ENCODE measurements around the gene AXL. TPM values are rescaled to one million over a fixed set of nuclear protein-coding genes. Genes with fewer than 3 reads are reported as not detected.

The AXL gene
- total RNA-seq, 2 experiments from 2014 or later, result 0.17 to 0.31 TPM

- ChIA-PET CTCF (no interaction called here), POLR2A (no interaction called here)
- intact Hi-C loops (cut with micrococcal nuclease), result no loop called here
- Mint-ChIP-seq H3K27me3 (no peaks in the 10 kb centered on the region), H3K36me3 (no peaks in the 10 kb centered on the region), H3K27ac (no peak overlapping the region), H3K4me1 (ENCODE audit: low read depth) (no peaks in the 10 kb centered on the region), H3K9me3 (no peaks in the 10 kb centered on the region), H3K4me3 (no peak overlapping the region)
- no peak for DNase-seq
Observed at GRCh38 chr19:41245843-41246242, 26.8 kb downstream of the AXL start.

DNA sequence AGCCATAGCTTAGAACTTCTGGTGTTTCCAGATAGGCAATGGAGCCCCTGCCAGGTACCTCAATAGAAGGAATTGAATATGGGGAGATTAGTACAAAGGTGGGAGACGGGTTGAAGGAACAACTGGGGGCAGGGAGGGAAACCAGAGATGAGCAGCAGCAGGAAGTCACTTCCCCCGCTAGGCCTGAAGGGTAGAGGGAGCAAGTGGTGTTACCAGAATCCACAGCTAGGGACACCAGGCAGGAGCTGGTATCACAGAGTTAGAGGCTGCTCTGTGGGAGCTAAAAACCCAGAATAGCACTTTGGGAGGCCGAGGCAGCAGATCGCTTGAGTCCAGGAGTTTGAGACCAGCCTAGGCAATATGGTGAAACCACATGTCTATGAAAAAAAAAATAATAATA lies 29.9 kb downstream of the AXL start:
- Mint-ChIP-seq H3K27me3 (peaks cover 4% of the 10 kb centered on the region), H3K4me3 (no peak overlapping the region), H3K9me3 (no peaks in the 10 kb centered on the region), H3K36me3 (no peaks in the 10 kb centered on the region), H3K27ac (no peak overlapping the region), H3K4me1 (ENCODE audit: low read depth) (no peaks in the 10 kb centered on the region)
- DNase-seq, result no peak
- ChIA-PET POLR2A (no interaction called here), CTCF (interaction anchor here (1.0 kb wide), 2 partner anchors 10 to 14 kb away, joined by 3 to 4 read pairs; no protein-coding TSS in a partner anchor)
- intact Hi-C loops (cut with micrococcal nuclease), result no loop called here

DNA sequence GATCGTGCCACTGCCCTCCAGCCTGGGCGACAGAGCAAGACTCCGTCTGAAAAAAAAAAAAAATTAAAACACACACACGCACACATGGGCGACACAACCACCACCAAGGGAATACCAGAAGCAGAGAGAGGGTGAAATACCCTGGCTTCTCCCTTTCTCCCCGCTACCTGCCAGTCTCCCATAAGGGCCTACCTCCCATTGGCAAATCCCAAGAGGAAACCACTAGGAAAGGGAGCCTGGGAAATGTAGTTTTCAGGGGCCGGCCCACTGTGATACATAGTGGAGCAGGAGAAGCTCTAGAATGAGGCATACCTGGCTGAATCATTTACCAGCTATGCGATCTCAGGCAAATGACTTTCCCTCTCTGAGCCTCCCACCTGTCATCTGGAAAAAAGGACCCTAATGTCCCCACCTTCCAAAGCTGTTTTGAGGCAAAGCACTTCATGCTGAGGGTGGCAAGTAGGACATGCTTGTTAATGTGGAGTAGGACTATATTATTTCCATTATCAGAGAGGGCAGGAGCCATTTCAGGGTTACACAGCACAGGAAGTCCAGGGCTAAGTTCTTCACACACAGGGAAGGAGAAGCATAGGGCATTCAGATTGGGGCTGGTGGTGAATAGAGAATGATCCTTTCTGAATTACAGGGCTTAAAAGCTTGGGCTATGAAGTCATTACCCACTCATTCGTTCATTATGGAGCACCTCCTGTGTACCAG lies 30.8 kb downstream of the AXL start:
- no peaks in the 10 kb centered on the region for H3K9me3 Mint-ChIP-seq
- POLR2A ChIA-PET, result no interaction called here
- CTCF ChIA-PET, result interaction anchor here (1.0 kb wide), 1 partner anchor 9 kb away, joined by 4 read pairs; no protein-coding TSS in a partner anchor

GRCh38 chr19:41253660-41254059 lies 34.6 kb downstream of the AXL start:
- no peak overlapping the region for H3K4me3 Mint-ChIP-seq
- DNase-seq, result no peak
- ChIA-PET CTCF (no interaction called here), POLR2A (no interaction called here)
- peaks cover 4% of the 10 kb centered on the region for H3K27me3 Mint-ChIP-seq
- no peak overlapping the region for H3K27ac Mint-ChIP-seq
- H3K36me3 Mint-ChIP-seq, result no peaks in the 10 kb centered on the region
- H3K4me1 Mint-ChIP-seq (ENCODE audit: low read depth), result no peaks in the 10 kb centered on the region
- H3K9me3 Mint-ChIP-seq, result no peaks in the 10 kb centered on the region
- intact Hi-C loops (cut with micrococcal nuclease), result no loop called here

More for the DNA sequence above, 30.8 kb downstream of the AXL start:
- Mint-ChIP-seq H3K27me3 (peaks cover 4% of the 10 kb centered on the region), H3K27ac (no peak overlapping the region), H3K4me3 (no peak overlapping the region), H3K36me3 (no peaks in the 10 kb centered on the region), H3K4me1 (ENCODE audit: low read depth) (no peaks in the 10 kb centered on the region)
- intact Hi-C loops (cut with micrococcal nuclease), result no loop called here
- no peak for DNase-seq

DNA sequence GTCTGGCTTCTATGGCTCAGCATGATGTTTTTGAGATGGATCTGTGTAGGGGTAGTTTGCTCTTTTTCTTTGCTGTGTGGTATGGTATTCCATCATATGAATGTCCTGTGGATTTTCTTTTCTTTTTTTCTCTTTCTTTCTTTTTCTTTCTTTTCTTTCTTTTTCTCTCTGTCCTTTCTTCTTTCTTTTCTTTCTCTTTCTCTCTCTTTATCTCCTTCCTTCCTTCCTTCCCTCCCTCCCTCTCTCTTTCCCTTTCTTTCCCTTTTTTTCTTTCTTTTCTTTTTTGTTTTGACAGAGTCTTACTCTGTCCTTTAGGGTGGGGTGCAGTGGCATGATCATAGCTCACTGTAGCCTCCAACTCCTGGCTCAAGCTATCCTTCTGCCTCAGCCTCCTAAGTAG lies 36.1 kb downstream of the AXL start:
- Mint-ChIP-seq H3K9me3 (no peaks in the 10 kb centered on the region), H3K27me3 (peaks cover 4% of the 10 kb centered on the region), H3K27ac (no peak overlapping the region), H3K4me3 (no peak overlapping the region), H3K4me1 (ENCODE audit: low read depth) (no peaks in the 10 kb centered on the region), H3K36me3 (no peaks in the 10 kb centered on the region)
- intact Hi-C loops (cut with micrococcal nuclease), result no loop called here
- POLR2A ChIA-PET, result no interaction called here
- CTCF ChIA-PET, result interaction anchor here (1.1 kb wide), 1 partner anchor 498 kb away, joined by 3 read pairs; no protein-coding TSS in a partner anchor
- DNase-seq, result no peak

- ChIA-PET POLR2A (interaction anchor here (0.7 to 4.9 kb wide), 4 partner anchors 36 to 91 kb away, joined by 3 to 97 read pairs (median 11); partner anchors contain the start of genes CCDC97 and TGFB1), CTCF (interaction anchor here (0.7 to 9.3 kb wide), 11 partner anchors 18 to 270 kb away, joined by 3 to 118 read pairs (median 10); partner anchors contain the start of gene CCDC97)
- DNase-seq, result no peak
Observed at GRCh38 chr19:41261474-41262190, 42.6 kb downstream of the AXL start.

GRCh38 chr19:41263042-41263849 lies 44.2 kb downstream of the AXL start:
- CTCF ChIA-PET, result interaction anchor here (0.9 to 9.3 kb wide), 18 partner anchors 8 to 300 kb away, joined by 3 to 118 read pairs (median 4); partner anchors contain the start of genes CCDC97 and DMAC2
- peak overlapping the region; percentile 97 for H3K4me3 Mint-ChIP-seq
- no peaks in the 10 kb centered on the region for H3K9me3 Mint-ChIP-seq
- intact Hi-C loops (cut with micrococcal nuclease), result loop anchor here (1.0 to 5.0 kb wide), 12 partner anchors 38 to 1861 kb away; partner anchors contain the start of genes ACTMAP, B9D2, BCKDHA and COQ8B
- peak overlapping the region; percentile 100 for H3K27ac Mint-ChIP-seq
- peak; percentile 96 for DNase-seq
- POLR2A ChIA-PET, result interaction anchor here (1.0 to 4.9 kb wide), 12 partner anchors 35 to 798 kb away, joined by 3 to 97 read pairs (median 8); partner anchors contain the start of genes B9D2, BLVRB, CCDC97 and RAB4B
- peaks cover 35% of the 10 kb centered on the region for H3K36me3 Mint-ChIP-seq
- H3K4me1 Mint-ChIP-seq (ENCODE audit: low read depth), result peaks cover 44% of the 10 kb centered on the region
- peaks cover 4% of the 10 kb centered on the region for H3K27me3 Mint-ChIP-seq

More at GRCh38 chr19:41261474-41262190, 42.6 kb downstream of the AXL start:
- H3K27me3 Mint-ChIP-seq, result peaks cover 4% of the 10 kb centered on the region
- H3K4me3 Mint-ChIP-seq, result peak overlapping the region; percentile 97
- no peaks in the 10 kb centered on the region for H3K9me3 Mint-ChIP-seq
- peaks cover 29% of the 10 kb centered on the region for H3K4me1 Mint-ChIP-seq (ENCODE audit: low read depth)
- H3K27ac Mint-ChIP-seq, result peak overlapping the region; percentile 100
- intact Hi-C loops (cut with micrococcal nuclease), result loop anchor here (1.0 to 5.0 kb wide), 6 partner anchors 57 to 1859 kb away; no protein-coding TSS in a partner anchor
- peaks cover 24% of the 10 kb centered on the region for H3K36me3 Mint-ChIP-seq

DNA sequence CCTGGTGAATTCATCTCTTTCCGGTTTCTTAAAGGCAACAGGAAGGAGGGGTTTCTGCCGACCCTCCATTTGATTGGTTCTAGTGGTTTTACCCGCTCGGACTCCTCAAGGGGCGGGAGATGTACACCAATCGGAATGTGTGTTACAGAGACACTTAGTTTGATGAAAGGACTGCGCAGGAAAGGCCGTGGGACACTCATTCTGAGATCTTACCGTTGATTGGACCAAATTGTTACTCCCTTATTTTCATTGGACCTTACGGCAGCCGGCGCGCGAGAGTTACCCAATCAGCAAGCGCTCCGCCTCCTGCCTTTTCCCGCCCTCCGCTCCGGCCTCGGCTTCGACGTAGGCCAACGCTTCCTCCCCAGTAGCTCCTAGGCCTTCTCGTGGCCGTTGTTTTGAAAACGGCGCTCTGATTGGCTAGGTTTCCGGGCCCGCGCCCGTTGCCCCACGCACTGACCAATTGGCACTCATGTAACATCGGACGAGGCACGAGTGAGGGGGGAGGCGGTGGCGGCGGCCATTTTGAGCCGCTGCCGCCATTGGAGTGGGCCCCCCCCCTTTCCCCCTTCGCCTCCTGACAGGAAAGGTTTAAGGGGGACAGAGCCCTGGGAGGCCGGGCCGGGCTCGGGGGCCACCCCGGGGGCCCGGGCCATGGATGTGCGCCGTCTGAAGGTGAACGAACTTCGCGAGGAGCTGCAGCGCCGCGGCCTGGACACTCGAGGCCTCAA lies 45.0 kb downstream of the AXL start, which contains the start of gene HNRNPUL1:
Gene HNRNPUL1 (plus strand): TSS at position 523 of the 731 bp plus-strand sequence. CDS start 132 bp downstream, at position 655.
- POLR2A ChIA-PET, result interaction anchor here (0.9 to 4.9 kb wide), 15 partner anchors 10 to 799 kb away, joined by 3 to 97 read pairs (median 5); partner anchors contain the start of genes B9D2, BLVRB, CCDC97 and RAB4B
- H3K9me3 Mint-ChIP-seq, result no peaks in the 10 kb centered on the region
- peak; percentile 99 for DNase-seq
- H3K27me3 Mint-ChIP-seq, result peaks cover 4% of the 10 kb centered on the region
- H3K4me3 Mint-ChIP-seq, result peak within 1 kb of the TSS; percentile 97
- CTCF ChIA-PET, result interaction anchor here (0.6 to 9.3 kb wide), 11 partner anchors 35 to 299 kb away, joined by 3 to 118 read pairs (median 7); partner anchors contain the start of gene CCDC97
- H3K27ac Mint-ChIP-seq, result peak within 1 kb of the TSS; percentile 100
- intact Hi-C loops (cut with micrococcal nuclease), result loop anchor here (1.0 to 5.0 kb wide), 12 partner anchors 38 to 1862 kb away; partner anchors contain the start of genes ACTMAP, B9D2, BCKDHA and COQ8B
- peaks cover 39% of the 10 kb centered on the region for H3K36me3 Mint-ChIP-seq
- peaks cover 46% of the 10 kb centered on the region for H3K4me1 Mint-ChIP-seq (ENCODE audit: low read depth)

- intact Hi-C loops (cut with micrococcal nuclease), result loop anchor here (5.0 kb wide), 2 partner anchors 462 to 1862 kb away; no protein-coding TSS in a partner anchor
- ChIA-PET CTCF (interaction anchor here (0.6 to 9.3 kb wide), 10 partner anchors 34 to 116 kb away, joined by 3 to 118 read pairs (median 6); partner anchors contain the start of gene CCDC97), POLR2A (interaction anchor here (0.6 to 4.9 kb wide), 12 partner anchors 10 to 799 kb away, joined by 3 to 97 read pairs (median 5); partner anchors contain the start of genes B9D2, BLVRB, CCDC97 and TGFB1)
- Mint-ChIP-seq H3K27me3 (peaks cover 4% of the 10 kb centered on the region), H3K4me1 (ENCODE audit: low read depth) (peaks cover 46% of the 10 kb centered on the region), H3K27ac (peak overlapping the region; percentile 100), H3K36me3 (peaks cover 41% of the 10 kb centered on the region), H3K4me3 (peak overlapping the region; percentile 97), H3K9me3 (no peaks in the 10 kb centered on the region)
- peak; percentile 76 for DNase-seq
Observed at GRCh38 chr19:41264581-41265394, 45.8 kb downstream of the AXL start.
